Measurements from ENCODE around the gene APPL2. TPM values are rescaled to one million over a fixed set of nuclear protein-coding genes. Genes with fewer than 3 reads are reported as not detected.

APPL2 gene
- polyA plus RNA-seq, 3 donors: 6.4 to 19.8 (median 9.0) TPM

DNA sequence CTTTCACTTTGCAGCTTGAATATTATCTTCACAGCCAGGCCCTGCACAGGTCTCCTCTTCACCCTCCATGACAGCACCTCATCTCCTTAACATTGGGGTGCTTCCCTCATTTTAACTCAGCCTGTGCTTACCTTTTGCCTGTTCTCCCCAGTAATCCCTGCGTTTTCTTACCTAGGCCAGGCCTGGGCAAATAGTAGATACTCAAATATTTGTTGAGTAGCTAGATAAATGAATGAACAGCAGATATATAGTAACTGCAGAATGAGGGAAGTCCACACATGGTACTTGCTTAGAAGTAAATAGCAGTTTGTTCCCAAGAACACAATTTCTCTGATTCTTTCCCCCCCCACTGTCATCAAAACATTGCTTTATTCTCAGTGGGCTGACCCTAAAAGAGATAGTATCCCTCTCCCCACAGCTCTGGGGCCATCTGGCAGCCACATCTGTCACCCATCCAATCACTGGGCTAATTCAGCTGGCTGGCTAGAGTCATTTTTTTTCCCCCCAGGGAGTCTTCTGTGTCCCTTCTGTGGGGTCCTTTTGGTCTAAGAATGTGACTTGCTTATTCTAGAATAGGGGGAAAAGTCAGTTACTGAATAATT lies 43.2 kb downstream of the APPL2 start:
- Histone ChIP-seq H3K27ac (ENCODE audit: low read depth in 1 of 2, low read length in 2 of 2) (no peak overlapping the region), H3K9ac (ENCODE audit: insufficient read depth, low read length, poor library complexity, severe bottlenecking) (no peak overlapping the region), H3K9me3 (replicated peaks in 1 of 2; ENCODE audit: control insufficient read depth in 1 of 2, insufficient read depth in 1 of 2, low read length in 2 of 2) (no peaks in the 10 kb centered on the region), H3K79me2 (ENCODE audit: insufficient read depth, low read length) (no peaks in the 10 kb centered on the region), H2AFZ (ENCODE audit: insufficient read depth, low read depth, low read length, poor library complexity, severe bottlenecking) (no peak overlapping the region), H3K36me3 (replicated peaks in 1 of 2; ENCODE audit: control insufficient read depth in 1 of 2, insufficient read depth in 2 of 2, low read length in 2 of 2) (peaks cover 58 to 100% of the 10 kb centered on the region in 2 donors), H4K20me1 (ENCODE audit: insufficient read depth, low read length) (peaks cover 68% of the 10 kb centered on the region), H3K4me3 (replicated peaks in 1 of 3; ENCODE audit: low read depth in 2 of 3, low read length in 3 of 3) (no peak overlapping the region), H3K4me1 (ENCODE audit: control insufficient read depth in 1 of 2, insufficient read depth in 2 of 2, low read length in 2 of 2) (no peaks in the 10 kb centered on the region), H3K27me3 (ENCODE audit: control insufficient read depth in 2 of 2, insufficient read depth in 2 of 2, low read length in 2 of 2) (no peaks in the 10 kb centered on the region), H3K4me2 (replicated peaks; ENCODE audit: extremely low read depth, low read length, poor library complexity, severe bottlenecking) (no peak overlapping the region)
- H3K36me3 Mint-ChIP-seq: peaks cover 62 to 91% of the 10 kb centered on the region in 2 donors
- no peak overlapping the region for H3K4me3 Mint-ChIP-seq
- TF ChIP-seq, protein P1, sequence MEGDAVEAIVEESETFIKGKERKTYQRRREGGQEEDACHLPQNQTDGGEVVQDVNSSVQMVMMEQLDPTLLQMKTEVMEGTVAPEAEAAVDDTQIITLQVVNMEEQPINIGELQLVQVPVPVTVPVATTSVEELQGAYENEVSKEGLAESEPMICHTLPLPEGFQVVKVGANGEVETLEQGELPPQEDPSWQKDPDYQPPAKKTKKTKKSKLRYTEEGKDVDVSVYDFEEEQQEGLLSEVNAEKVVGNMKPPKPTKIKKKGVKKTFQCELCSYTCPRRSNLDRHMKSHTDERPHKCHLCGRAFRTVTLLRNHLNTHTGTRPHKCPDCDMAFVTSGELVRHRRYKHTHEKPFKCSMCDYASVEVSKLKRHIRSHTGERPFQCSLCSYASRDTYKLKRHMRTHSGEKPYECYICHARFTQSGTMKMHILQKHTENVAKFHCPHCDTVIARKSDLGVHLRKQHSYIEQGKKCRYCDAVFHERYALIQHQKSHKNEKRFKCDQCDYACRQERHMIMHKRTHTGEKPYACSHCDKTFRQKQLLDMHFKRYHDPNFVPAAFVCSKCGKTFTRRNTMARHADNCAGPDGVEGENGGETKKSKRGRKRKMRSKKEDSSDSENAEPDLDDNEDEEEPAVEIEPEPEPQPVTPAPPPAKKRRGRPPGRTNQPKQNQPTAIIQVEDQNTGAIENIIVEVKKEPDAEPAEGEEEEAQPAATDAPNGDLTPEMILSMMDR (IDR thresholded peaks at IDR 0.05): no peak
- H3K9me3 Mint-ChIP-seq: peaks cover 0 to 3% (median 0%) of the 10 kb centered on the region in 7 donors
- intact Hi-C loops (cut with micrococcal nuclease): no loop called here
- H3K4me1 Mint-ChIP-seq: no peaks in the 10 kb centered on the region
- peak overlapping the region in 2 of 7 donors; percentile 24 to 65 for H3K27ac Mint-ChIP-seq
- peaks cover 0 to 2% (median 0%) of the 10 kb centered on the region in 3 donors for H3K27me3 Mint-ChIP-seq (ENCODE audit: low read depth in 3 of 3)
- no CpG with 5 or more reads among the region's 1 CpG for WGBS (ENCODE audit: insufficient coverage)
- DNase-seq: no peak

DNA sequence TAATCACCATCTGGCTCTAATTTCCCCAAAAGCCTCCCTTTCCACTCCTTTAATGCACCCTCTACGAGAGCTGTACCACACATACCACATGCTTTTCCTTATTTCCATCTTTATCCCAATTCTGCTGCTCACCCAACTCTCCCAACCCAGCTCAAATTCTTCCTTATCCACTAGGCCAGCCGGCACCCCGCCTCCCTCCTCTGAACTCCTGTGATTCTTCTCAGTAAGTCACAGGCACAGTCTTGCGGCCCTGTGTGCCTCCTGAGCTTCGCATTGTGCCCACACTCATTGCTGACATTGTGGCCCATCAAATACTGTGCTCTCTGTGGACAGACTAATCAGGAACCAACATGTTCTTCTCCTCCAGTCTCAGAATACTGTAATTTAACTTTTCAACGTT lies 45.4 kb downstream of the APPL2 start:
- H3K4me3 Mint-ChIP-seq: no peak overlapping the region
- no peaks in the 10 kb centered on the region for H3K9me3 ChIP-seq (replicated peaks in 1 of 2; ENCODE audit: control insufficient read depth in 1 of 2, insufficient read depth in 1 of 2, low read length in 2 of 2)
- H3K9ac ChIP-seq (ENCODE audit: insufficient read depth, low read length, poor library complexity, severe bottlenecking): no peak overlapping the region
- H3K9me3 Mint-ChIP-seq: peaks cover 0 to 3% (median 0%) of the 10 kb centered on the region in 7 donors
- H3K4me1 Mint-ChIP-seq: no peaks in the 10 kb centered on the region
- H3K4me1 ChIP-seq (ENCODE audit: control insufficient read depth in 1 of 2, insufficient read depth in 2 of 2, low read length in 2 of 2): no peaks in the 10 kb centered on the region
- H3K27ac Mint-ChIP-seq: peak overlapping the region in 3 of 7 donors; percentile 25 to 38 (median 29)
- 93% methylated on average over 5 of the region's 6 CpGs for WGBS (ENCODE audit: insufficient coverage)
- H2AFZ ChIP-seq (ENCODE audit: insufficient read depth, low read depth, low read length, poor library complexity, severe bottlenecking): no peak overlapping the region
- H3K27me3 ChIP-seq (ENCODE audit: control insufficient read depth in 2 of 2, insufficient read depth in 2 of 2, low read length in 2 of 2): no peaks in the 10 kb centered on the region
- H3K4me2 ChIP-seq (replicated peaks; ENCODE audit: extremely low read depth, low read length, poor library complexity, severe bottlenecking): no peak overlapping the region
- no peaks in the 10 kb centered on the region for H3K79me2 ChIP-seq (ENCODE audit: insufficient read depth, low read length)
- H4K20me1 ChIP-seq (ENCODE audit: insufficient read depth, low read length): peaks cover 70% of the 10 kb centered on the region
- peaks cover 0 to under 1% (median 0%) of the 10 kb centered on the region in 3 donors for H3K27me3 Mint-ChIP-seq (ENCODE audit: low read depth in 3 of 3)
- H3K36me3 ChIP-seq (replicated peaks in 1 of 2; ENCODE audit: control insufficient read depth in 1 of 2, insufficient read depth in 2 of 2, low read length in 2 of 2): peaks cover 64 to 100% of the 10 kb centered on the region in 2 donors
- TF ChIP-seq, protein P1 (IDR thresholded peaks at IDR 0.05): no peak
- H3K27ac ChIP-seq (ENCODE audit: low read depth in 1 of 2, low read length in 2 of 2): no peak overlapping the region
- H3K4me3 ChIP-seq (replicated peaks in 1 of 3; ENCODE audit: low read depth in 2 of 3, low read length in 3 of 3): no peak overlapping the region
- H3K36me3 Mint-ChIP-seq: peaks cover 63 to 84% of the 10 kb centered on the region in 2 donors
- DNase-seq: no peak
- intact Hi-C loops (cut with micrococcal nuclease): no loop called here
